ENCODE results near the gene CNEP1R1. TPM values are rescaled to one million over a fixed set of nuclear protein-coding genes. Genes with fewer than 3 reads are reported as not detected.

CNEP1R1 gene
- total and polyA plus RNA-seq, 2 experiments from 2014 or later, result 13.8 to 30.3 TPM

GRCh38 chr16:50065624-50066481, 40.8 kb downstream of the CNEP1R1 start, which contains the start of gene HEATR3 (continued):
- TF ChIP-seq ZNF462 (CRISPR knock-in tag; IDR thresholded peaks at IDR 0.05) (no peak), ZNF331 (CRISPR knock-in tag; IDR thresholded peaks at IDR 0.05; ENCODE audit: low read depth) (no peak), CTCF (conservative IDR thresholded peaks at IDR 0.05; ENCODE audit: low read depth in 2 of 2) (no peak), POLR2AphosphoS5 (IDR thresholded peaks at IDR 0.05; ENCODE audit: low read depth) (peak; percentile 81), CREB1 (CRISPR knock-in tag; IDR thresholded peaks at IDR 0.05; ENCODE audit: low read depth) (peak; percentile 29; the same call in 1 of the 2 replicates), STAT1 (IDR thresholded peaks at IDR 0.05; ENCODE audit: unreplicated experiment) (no peak)
